Hepatocyte (in vitro differentiated cells): ENCODE data around the gene SH2D3C.

Source experiments
- EZH2 ChIP-seq: fragments of 200-600 bp; sonication (generic); IDR thresholded peaks from 2 replicates; pipeline ENCODE4 v1.6.1; 2016; ENCODE audit warnings: antibody characterized with exemption, mild to moderate bottlenecking, borderline replicate concordance
- EZH2phosphoT487 ChIP-seq: fragments of 200-600 bp; sonication (generic); IDR thresholded peaks from one replicate; pipeline ENCODE4 v1.6.1; 2018; ENCODE audit warnings: antibody characterized with exemption, mild to moderate bottlenecking, low read depth, moderate library complexity; ENCODE audit not compliant: unreplicated experiment, severe bottlenecking
- TF ChIP-seq, protein P1 (sequence below): fragments of 200-600 bp; sonication (generic); IDR thresholded peaks from 2 replicates; pipeline ENCODE4 v1.5.1; 2016; ENCODE audit warnings: antibody characterized with exemption, mild to moderate bottlenecking; ENCODE audit not compliant: poor library complexity

DNA sequence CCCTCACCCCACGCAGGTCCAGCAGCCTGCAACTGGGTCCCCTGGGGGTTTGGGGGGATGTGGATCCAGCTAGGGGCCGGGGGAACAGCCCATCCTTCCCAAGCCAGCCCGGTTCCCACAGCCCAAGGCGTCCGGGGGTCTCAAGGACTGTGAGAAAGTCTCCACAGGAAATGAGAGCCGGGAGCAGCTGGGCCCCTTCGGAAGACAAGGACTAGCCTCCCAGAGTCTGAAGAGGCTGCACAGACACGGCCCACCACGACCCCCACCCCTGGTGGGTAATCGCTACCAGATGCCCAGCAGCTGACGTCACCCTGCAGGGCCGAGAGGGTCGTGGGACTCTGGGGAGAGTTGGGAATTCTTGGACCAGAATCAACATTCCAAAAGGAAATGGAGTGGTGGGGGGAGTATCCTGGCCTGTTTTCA is 10.5 kb downstream of the SH2D3C start:
- TF ChIP-seq EZH2phosphoT487: no peak
- TF ChIP-seq, protein P1, sequence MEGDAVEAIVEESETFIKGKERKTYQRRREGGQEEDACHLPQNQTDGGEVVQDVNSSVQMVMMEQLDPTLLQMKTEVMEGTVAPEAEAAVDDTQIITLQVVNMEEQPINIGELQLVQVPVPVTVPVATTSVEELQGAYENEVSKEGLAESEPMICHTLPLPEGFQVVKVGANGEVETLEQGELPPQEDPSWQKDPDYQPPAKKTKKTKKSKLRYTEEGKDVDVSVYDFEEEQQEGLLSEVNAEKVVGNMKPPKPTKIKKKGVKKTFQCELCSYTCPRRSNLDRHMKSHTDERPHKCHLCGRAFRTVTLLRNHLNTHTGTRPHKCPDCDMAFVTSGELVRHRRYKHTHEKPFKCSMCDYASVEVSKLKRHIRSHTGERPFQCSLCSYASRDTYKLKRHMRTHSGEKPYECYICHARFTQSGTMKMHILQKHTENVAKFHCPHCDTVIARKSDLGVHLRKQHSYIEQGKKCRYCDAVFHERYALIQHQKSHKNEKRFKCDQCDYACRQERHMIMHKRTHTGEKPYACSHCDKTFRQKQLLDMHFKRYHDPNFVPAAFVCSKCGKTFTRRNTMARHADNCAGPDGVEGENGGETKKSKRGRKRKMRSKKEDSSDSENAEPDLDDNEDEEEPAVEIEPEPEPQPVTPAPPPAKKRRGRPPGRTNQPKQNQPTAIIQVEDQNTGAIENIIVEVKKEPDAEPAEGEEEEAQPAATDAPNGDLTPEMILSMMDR: no peak
- TF ChIP-seq EZH2: no peak
